HAP-1 (cell line): ENCODE data around the gene EIF1.
A peak's percentile ranks its signal among the peaks of the same experiment; 100 is the strongest.

Experiments used
- DNase-seq, 2 experiments: peaks; one replicate each; pipeline ENCODE4 v3.0.0-alpha.2; 2016 to 2020; ENCODE audit warnings: low spot score in 2 of 2
- H3K27me3 ChIP-seq: fragments of 250-450 bp; sonication (Bioruptor Pico); 2 replicates; pipeline ENCODE4 v1.5.1; 2020; ENCODE audit warnings: low read depth, mild to moderate bottlenecking, moderate library complexity
- H3K36me3 ChIP-seq: fragments of 250-450 bp; sonication (Bioruptor Pico); replicated peaks from 2 replicates; pipeline ENCODE4 v1.5.1; 2020; ENCODE audit warnings: mild to moderate bottlenecking
- H3K4me1 ChIP-seq: fragments of 250-450 bp; sonication (Bioruptor Pico); 2 replicates; pipeline ENCODE4 v1.5.1; 2020; ENCODE audit warnings: mild to moderate bottlenecking
- H3K4me3 ChIP-seq: fragments of 250-450 bp; sonication (Bioruptor Pico); 2 replicates; pipeline ENCODE4 v1.5.1; 2020; ENCODE audit warnings: mild to moderate bottlenecking, moderate library complexity
- H3K9me3 ChIP-seq: fragments of 250-450 bp; sonication (Bioruptor Pico); 2 replicates; pipeline ENCODE4 v1.5.1; 2020; ENCODE audit warnings: mild to moderate bottlenecking, moderate library complexity
- in situ Hi-C: fragments of 300-500 bp; cut with MboI; formaldehyde crosslinking; loops from 3 replicates; pipeline ENCODE4 v1.14.3; 2020; ENCODE audit warnings: low sequenced_read_pairs, inconsistent platforms, mixed read lengths

EIF1 gene

DNA sequence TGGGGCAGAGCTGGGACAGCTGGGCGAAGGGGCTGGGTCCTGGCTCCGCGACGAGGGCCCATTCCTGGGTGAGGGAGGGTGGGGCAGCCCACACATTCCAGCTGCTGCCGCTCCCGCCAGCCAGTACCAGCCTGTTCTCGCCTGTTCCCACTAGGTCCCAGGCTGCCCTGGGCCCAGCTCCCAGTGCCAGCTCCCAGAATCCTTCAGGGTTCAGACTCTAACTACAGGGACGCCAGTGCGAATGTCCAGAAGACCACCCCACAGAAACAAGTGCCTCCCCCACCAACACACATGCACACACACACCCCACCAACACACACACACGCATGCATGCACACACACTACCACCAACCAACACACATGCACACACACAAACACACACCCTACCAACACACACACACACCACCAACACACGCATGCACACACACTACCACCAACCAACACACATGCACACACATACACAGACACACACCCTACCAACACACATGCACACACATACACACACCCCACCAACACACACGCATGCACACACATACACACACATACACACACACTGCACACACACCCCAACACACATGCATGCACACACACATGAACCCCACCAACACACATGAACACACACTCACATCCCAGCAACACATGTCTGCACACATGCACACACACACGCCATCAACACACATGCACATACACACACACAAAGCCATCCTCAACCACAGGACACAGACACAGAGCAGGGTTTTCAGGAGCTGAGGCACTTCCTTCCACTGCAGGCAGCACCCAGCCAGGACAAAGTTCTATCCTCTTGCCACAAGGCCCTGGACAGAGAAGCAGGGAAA lies 36.8 kb upstream of the EIF1 start:
- no peaks in the 10 kb centered on the region for H3K9me3 ChIP-seq
- no peaks in the 10 kb centered on the region for H3K27me3 ChIP-seq
- no peak for DNase-seq
- peaks cover 11% of the 10 kb centered on the region for H3K4me1 ChIP-seq
- in situ Hi-C loops = loop anchor here (25.0 kb wide), 3 partner anchors 315 to 1040 kb away; no protein-coding TSS in a partner anchor
- H3K4me3 ChIP-seq = no peak overlapping the region
- H3K36me3 ChIP-seq = no peaks in the 10 kb centered on the region

DNA sequence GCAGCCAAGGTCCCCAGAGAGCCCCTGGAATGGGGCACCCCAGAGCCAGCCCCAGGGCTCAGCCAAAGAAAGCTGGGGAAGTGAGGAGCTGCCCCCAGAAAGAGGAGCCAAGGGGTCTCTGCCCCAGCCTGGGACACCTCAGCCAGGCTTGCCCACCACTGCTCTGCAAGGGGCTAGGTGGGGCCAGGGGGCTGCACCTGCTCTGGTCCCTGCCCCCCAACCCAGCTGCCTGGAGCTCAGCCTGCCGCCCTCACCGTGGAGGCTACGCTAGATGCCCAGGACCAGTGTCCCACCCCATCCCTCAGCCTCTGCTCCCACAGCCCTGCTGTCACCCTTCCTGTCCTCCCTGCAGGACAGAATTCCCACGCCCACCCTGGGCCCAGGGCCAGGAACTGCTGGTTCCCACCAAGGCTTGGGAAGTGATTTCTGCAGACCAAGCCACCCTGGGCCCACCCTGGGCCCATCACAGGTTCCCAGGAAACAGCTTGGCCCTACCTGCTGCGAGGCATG lies 36.2 kb upstream of the EIF1 start:
- Histone ChIP-seq H3K36me3 (no peaks in the 10 kb centered on the region), H3K4me1 (peaks cover 11% of the 10 kb centered on the region), H3K27me3 (no peaks in the 10 kb centered on the region), H3K9me3 (no peaks in the 10 kb centered on the region), H3K4me3 (no peak overlapping the region)
- in situ Hi-C loops = loop anchor here (25.0 kb wide), 3 partner anchors 315 to 1040 kb away; no protein-coding TSS in a partner anchor
- no peak for DNase-seq

DNA sequence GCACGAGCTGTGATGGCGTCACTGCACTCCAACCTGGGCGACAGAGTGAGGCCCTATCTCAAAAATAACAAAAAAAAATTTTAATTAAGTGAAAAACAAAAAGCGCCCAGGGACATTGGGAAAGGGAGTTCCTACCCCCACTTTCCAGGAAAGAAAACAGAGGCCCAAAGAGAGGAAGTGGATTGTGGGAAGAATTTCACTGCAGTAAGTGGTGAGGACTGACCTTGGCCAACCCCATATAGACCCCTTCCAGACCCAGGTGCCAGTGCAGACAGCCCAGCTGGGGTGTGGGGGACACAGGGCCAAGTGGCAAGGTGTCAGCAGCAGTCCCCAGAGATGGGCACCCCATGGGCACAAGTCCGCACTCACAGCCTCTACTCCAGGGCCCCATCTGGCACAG lies 35.3 kb upstream of the EIF1 start:
- in situ Hi-C loops = loop anchor here (25.0 kb wide), 3 partner anchors 316 to 1041 kb away; no protein-coding TSS in a partner anchor
- H3K27me3 ChIP-seq = no peaks in the 10 kb centered on the region
- H3K4me3 ChIP-seq = no peak overlapping the region
- H3K4me1 ChIP-seq = peaks cover 4% of the 10 kb centered on the region
- no peaks in the 10 kb centered on the region for H3K36me3 ChIP-seq
- no peaks in the 10 kb centered on the region for H3K9me3 ChIP-seq
- no peak for DNase-seq

DNA sequence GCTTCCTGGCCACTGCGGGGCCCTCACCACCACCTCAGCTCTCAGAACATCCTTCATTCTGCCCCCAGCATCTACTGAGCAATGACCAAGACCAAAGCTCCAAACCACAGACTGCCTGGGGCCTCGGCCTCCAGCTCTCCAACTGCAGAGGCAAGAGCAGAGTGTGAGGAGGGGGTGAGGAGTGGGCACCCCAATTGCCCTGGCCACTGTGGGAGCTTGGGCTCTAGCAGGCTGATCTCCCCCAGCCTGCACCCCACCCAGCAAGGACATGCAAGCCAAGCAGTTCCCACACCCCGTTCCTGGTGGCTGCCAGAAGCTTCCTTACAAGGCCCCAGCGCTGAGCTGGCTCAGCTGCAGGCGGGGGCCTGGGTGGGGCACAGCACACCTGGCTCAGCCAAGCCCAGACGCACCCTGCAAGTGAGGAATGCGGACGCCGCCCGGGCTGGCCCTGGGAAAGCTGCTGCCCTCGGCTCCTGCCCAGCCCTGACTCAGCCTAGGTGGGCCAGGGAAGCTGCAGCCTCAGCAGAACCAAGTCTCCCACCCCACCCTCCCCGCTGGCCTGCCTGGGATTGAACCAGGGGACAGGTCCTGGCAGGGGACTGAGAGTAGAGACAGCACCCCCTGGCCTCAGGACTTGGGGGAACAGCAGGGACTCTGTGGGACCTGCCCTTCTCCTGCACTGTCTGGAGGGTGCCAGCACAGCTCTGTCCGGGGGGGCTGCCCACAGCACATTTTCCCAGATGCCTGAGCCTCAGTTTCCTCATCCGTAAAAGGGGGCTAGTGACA lies 34.6 kb upstream of the EIF1 start:
- Histone ChIP-seq H3K4me3 (no peak overlapping the region), H3K9me3 (no peaks in the 10 kb centered on the region), H3K36me3 (no peaks in the 10 kb centered on the region), H3K4me1 (no peaks in the 10 kb centered on the region; the same call in 1 of the 2 replicates), H3K27me3 (no peaks in the 10 kb centered on the region)
- in situ Hi-C loops = loop anchor here (25.0 kb wide), 3 partner anchors 317 to 1042 kb away; no protein-coding TSS in a partner anchor
- no peak for DNase-seq

DNA sequence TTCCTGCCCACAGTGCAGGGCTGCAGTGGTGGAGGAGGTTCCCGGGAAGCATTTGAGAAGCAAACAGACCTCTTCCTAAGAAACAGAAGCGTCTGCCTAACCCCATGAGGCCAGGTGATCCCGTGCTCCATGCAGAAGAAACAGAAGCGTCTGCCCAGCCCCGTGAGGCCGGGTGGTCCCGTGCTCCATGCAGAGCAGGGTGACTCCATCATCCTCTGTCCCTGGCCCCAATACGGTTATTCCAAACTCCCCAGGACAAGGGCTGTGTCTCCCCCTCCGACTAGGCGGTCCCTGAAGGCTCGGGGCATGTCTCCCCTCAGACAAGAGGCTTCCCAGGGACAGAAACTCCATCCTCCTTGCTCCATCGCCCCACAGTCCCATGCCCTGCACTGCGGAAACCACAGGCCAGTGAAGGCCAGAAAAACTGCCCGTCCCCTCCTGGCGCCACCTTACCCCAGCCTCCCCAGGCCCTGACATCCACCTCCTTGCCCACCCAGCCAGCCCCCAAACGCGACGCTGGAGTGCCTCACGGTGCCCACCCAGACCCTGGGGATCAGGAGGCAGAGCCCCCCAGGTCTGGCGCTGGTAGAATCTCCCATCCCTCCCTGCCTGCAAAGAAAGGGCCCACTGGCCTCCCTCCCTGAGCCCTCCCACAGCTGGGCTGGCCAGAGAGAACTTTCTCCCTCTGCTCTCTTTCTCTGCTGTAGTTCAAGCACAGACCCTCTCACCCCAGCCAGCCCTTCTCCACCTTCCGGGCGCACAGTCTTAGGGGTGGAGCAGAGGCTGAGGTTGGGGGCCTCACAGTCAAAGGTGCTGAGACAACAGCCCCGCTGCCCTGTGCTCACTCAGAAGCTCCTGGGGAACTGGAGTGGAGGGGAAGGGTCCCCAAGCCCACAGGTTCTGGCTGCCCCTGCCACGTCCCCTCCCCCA lies 33.7 kb upstream of the EIF1 start:
- DNase-seq = no peak
- Histone ChIP-seq H3K36me3 (no peaks in the 10 kb centered on the region), H3K9me3 (no peaks in the 10 kb centered on the region), H3K4me1 (no peaks in the 10 kb centered on the region), H3K27me3 (no peaks in the 10 kb centered on the region), H3K4me3 (no peak overlapping the region)
- in situ Hi-C loops = loop anchor here (25.0 kb wide), 3 partner anchors 318 to 1043 kb away; no protein-coding TSS in a partner anchor

DNA sequence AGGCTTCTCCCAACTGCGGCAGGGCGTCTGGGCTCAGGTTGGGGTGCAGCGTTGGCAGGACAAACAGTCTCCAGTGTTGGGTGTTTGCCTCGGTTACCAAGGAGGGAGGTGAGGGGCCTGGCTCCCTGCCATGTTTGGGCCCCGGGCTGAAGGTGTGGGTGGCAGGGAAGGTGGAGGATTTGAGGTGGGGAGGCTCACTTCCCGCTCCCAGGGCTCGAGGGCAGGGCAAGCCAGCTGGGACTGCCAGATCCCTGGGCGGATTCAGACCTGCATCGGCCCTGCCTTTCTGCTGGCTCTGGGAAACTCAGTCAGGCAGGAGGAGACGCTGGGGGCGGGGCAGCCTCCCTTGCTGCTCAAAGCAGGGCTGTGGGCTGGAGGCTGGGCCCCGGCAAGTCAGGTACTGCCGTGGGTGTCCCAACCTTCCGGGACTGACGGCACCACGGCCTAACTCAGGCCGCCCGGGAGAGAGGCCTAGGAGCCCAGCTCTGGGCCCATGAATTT lies 33.0 kb upstream of the EIF1 start:
- Histone ChIP-seq H3K27me3 (no peaks in the 10 kb centered on the region), H3K4me3 (no peak overlapping the region), H3K36me3 (no peaks in the 10 kb centered on the region), H3K9me3 (no peaks in the 10 kb centered on the region), H3K4me1 (no peaks in the 10 kb centered on the region)
- DNase-seq = peak in 1 of 2 experiments; percentile 29
- in situ Hi-C loops = loop anchor here (25.0 kb wide), 3 partner anchors 318 to 1043 kb away; no protein-coding TSS in a partner anchor

DNA sequence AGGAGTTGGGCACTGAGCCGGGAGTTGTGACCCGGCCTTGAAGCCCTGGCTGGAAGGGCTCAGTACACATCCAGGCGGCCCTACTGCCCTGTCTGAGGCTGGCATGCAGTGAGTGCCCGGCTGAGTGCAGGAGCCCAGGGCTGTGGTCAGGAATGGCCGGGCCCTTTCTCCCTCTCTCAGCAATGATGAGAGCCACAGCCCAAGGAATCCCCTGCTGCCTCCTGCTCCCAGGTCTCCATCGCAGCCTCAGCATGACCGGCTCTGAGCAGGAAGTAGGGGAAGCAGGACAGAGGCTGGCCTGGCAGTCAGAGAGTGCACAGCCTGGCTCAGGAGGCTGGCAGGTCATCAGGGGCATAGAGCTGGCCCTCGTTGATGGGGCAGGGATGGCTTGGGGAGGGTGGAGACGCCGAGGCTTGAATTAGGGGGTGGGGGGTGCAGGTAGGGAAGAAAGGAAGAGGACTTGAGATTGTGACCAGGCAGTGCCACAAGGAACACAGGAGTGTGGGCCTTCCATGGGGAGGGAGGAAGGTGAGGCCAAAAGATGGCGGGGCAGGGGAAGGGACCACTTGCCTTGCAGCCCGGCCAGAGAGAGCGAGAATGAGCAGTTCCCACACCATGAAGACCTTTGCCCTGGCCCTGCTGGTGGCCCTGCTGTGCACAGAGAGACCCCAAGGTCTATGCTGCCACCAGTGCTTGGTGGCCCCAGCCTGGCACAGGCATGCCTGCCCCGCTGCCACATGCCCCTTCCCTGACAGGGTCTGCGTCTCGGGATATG lies 32.2 kb upstream of the EIF1 start:
- Histone ChIP-seq H3K4me1 (no peaks in the 10 kb centered on the region), H3K36me3 (no peaks in the 10 kb centered on the region), H3K4me3 (no peak overlapping the region), H3K9me3 (no peaks in the 10 kb centered on the region), H3K27me3 (no peaks in the 10 kb centered on the region)
- no peak for DNase-seq
- in situ Hi-C loops = loop anchor here (25.0 kb wide), 3 partner anchors 319 to 1044 kb away; no protein-coding TSS in a partner anchor

DNA sequence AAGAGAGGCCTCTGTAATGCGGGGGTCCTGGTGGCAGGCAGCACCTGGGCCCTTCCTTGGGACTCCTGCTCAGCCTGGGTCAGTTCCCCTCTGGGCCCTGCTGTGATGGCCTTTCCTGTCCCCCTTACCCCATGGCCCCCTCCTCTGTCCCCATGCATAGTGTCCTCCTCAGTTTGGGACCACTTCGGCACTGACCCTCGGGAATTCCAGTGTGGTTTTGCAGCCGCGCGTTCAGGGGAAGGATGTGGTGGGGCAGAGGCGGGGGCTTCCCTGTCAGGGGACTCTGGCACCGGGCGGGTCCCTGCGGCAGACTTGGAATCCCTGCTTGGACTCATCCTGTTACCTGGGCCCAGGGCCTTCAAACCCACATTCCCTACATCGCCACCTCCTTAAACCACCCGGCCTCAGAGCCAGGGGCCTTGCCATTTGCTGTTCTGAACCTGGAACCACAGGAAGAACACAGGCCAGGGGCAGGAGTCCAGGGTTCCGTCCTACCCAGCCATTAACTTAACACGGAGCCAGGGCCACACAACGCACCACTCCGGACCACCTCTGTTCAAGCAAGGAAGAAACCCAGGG lies 31.4 kb upstream of the EIF1 start:
- Histone ChIP-seq H3K27me3 (no peaks in the 10 kb centered on the region), H3K9me3 (no peaks in the 10 kb centered on the region), H3K4me1 (no peaks in the 10 kb centered on the region), H3K36me3 (no peaks in the 10 kb centered on the region), H3K4me3 (no peak overlapping the region)
- in situ Hi-C loops = loop anchor here (25.0 kb wide), 3 partner anchors 320 to 1045 kb away; no protein-coding TSS in a partner anchor
- DNase-seq = no peak

DNA sequence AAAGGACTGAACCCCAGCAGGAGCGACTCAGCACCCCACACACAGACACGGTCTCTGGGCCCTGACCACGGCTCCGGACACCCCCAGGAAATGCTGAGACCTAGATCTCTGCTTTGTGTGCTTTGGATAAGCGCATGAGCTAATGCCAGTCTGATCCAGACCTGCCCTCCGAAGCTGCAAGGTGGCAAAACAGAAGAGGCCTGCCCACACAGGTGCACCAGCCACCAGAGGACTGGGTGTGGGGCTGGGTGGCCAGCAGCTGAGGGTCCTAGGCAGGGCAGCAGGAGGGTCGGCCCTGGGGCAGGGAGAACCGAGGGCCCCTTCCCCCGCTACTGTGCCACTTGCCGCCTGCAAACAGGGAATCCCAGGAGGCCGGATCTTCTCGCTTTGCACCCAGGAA lies 30.7 kb upstream of the EIF1 start:
- H3K27me3 ChIP-seq = no peaks in the 10 kb centered on the region
- no peaks in the 10 kb centered on the region for H3K9me3 ChIP-seq
- no peaks in the 10 kb centered on the region for H3K36me3 ChIP-seq
- H3K4me3 ChIP-seq = no peak overlapping the region
- no peak for DNase-seq
- in situ Hi-C loops = loop anchor here (25.0 kb wide), 3 partner anchors 321 to 1046 kb away; no protein-coding TSS in a partner anchor
- no peaks in the 10 kb centered on the region for H3K4me1 ChIP-seq

DNA sequence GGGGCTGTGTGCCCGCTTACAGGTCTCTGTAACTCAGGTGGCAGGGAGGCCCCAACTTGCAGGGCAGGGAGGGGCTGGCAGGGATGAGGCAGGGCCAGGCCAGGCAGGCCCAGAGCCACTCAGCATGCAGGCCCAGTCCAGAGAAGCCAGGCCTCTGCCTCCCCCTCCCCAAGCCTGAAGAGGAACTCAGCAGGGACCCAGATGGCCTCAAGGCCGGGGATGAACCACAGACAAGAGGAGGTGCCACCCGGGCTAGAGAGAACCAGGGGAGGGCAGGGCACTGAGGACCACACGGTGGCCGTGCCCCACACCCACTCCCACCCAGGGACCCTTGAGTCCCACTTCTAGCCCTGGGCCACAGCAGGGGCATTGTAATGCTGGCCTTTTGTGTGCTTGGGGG lies 29.8 kb upstream of the EIF1 start:
- in situ Hi-C loops = loop anchor here (25.0 kb wide), 3 partner anchors 322 to 1047 kb away; no protein-coding TSS in a partner anchor
- DNase-seq = no peak
- Histone ChIP-seq H3K4me1 (no peaks in the 10 kb centered on the region), H3K36me3 (no peaks in the 10 kb centered on the region), H3K27me3 (no peaks in the 10 kb centered on the region), H3K4me3 (no peak overlapping the region), H3K9me3 (no peaks in the 10 kb centered on the region)

DNA sequence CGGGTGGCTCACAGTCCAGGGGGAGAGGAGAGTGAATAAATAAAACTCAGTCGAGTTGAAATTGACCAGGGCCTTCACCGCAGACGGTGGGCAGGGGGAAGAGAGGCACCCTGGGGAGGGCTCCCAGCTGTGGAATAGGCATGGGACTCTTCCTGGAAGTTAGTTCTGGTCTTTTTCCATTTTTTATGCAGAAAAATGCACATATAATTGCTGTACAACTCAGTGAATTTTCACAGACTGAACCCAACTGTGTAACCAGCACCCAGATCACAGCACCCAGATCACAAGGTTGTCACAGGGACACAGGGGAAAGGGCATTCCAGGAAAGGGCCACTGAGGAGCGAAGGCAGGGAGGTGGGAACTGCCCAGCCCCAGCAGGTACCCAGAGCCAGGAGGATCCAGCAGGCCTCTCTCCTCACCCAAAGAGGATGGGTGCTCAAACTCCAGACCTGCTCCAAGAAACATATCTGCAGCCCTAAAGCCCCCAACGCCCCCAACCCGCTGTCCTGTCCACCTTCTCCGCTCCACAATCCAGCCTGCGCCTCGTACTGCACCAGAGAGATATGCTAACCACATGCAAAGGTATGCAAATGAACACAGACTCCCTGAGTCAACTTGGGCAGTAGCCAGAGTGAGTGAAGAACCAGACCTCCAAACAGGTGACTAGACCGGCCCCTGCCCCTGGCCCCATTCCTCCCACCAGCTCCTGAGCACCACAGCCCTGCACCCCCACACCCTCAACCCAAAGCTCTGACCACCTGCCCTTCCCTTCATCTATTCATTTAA lies 29.1 kb upstream of the EIF1 start:
- Histone ChIP-seq H3K27me3 (no peaks in the 10 kb centered on the region), H3K9me3 (no peaks in the 10 kb centered on the region), H3K4me1 (no peaks in the 10 kb centered on the region), H3K36me3 (no peaks in the 10 kb centered on the region), H3K4me3 (no peak overlapping the region)
- DNase-seq = no peak
- in situ Hi-C loops = loop anchor here (5.0 to 25.0 kb wide), 5 partner anchors 112 to 1047 kb away; no protein-coding TSS in a partner anchor
